Caki2 (cell line): ENCODE results near the gene SLC16A8. TPM values are rescaled to one million over a fixed set of nuclear protein-coding genes. Genes with fewer than 3 reads are reported as not detected.

ENCODE experiments used
- DNase-seq: peaks from one replicate; pipeline ENCODE4 v3.0.0-alpha.2; 2015; ENCODE audit warnings: low read depth
- in situ Hi-C: cut with HindIII; loops from 2 replicates; pipeline ENCODE4 v1.10.0; 2016; ENCODE audit warnings: low sequenced_read_pairs, low pct_unique_long_range_greater_than_20kb, mixed read lengths
- total RNA-seq: library from RNA; depleted of rRNA; stranded (reverse); fragments of >200 nt; shearing (Covaris generic); gene quantifications from 2 replicates; pipeline ENCODE4 v1.2.3, GENCODE V29; 2014; ENCODE audit warnings: low replicate concordance

Gene SLC16A8
- total RNA-seq, 1 experiment from 2014 or later: not detected

- in situ Hi-C loops: no loop called here
Measured at GRCh38 chr22:38078046-38078840, 5.7 kb downstream of the SLC16A8 start.

GRCh38 chr22:38077595-38077994 is 6.4 kb downstream of the SLC16A8 start:
- DNase-seq: no peak

More at GRCh38 chr22:38078046-38078840, 5.7 kb downstream of the SLC16A8 start:
- DNase-seq: no peak

GRCh38 chr22:38077096-38077495 is 6.9 kb downstream of the SLC16A8 start:
- in situ Hi-C loops: no loop called here
- no peak for DNase-seq

More at GRCh38 chr22:38077595-38077994, 6.4 kb downstream of the SLC16A8 start:
- in situ Hi-C loops: no loop called here

GRCh38 chr22:38075961-38076360 is 8.0 kb downstream of the SLC16A8 start:
- in situ Hi-C loops: no loop called here
- no peak for DNase-seq

GRCh38 chr22:38075105-38075825 is 8.7 kb downstream of the SLC16A8 start:
- in situ Hi-C loops: no loop called here
- DNase-seq: no peak

GRCh38 chr22:38074181-38075104 is 9.5 kb downstream of the SLC16A8 start:
- in situ Hi-C loops: no loop called here
- DNase-seq: no peak

GRCh38 chr22:38073150-38074130 is 10.5 kb downstream of the SLC16A8 start:
- in situ Hi-C loops: no loop called here
- DNase-seq: no peak

- in situ Hi-C loops: no loop called here
- no peak for DNase-seq
Measured at GRCh38 chr22:38072322-38073149, 11.4 kb downstream of the SLC16A8 start.

GRCh38 chr22:38071421-38072321 is 12.3 kb downstream of the SLC16A8 start:
- in situ Hi-C loops: no loop called here
- DNase-seq: no peak

GRCh38 chr22:38070250-38070921 is 13.6 kb downstream of the SLC16A8 start:
- in situ Hi-C loops: no loop called here
- no peak for DNase-seq

GRCh38 chr22:38069372-38070249 is 14.4 kb downstream of the SLC16A8 start:
- in situ Hi-C loops: no loop called here
- no peak for DNase-seq

GRCh38 chr22:38068641-38069371 is 15.2 kb downstream of the SLC16A8 start:
- in situ Hi-C loops: no loop called here
- no peak for DNase-seq

- DNase-seq: no peak
- in situ Hi-C loops: no loop called here
Measured at GRCh38 chr22:38067761-38068360, 16.1 kb downstream of the SLC16A8 start.
